TTC549 (cell line): ENCODE measurements around the gene C1QTNF8.
"Not testable (repeated sequence)": the region's sequence is repeated elsewhere in the genome, so short reads cannot be mapped to it uniquely, and the experiment has no call there.

Source experiments
- FAIRE-seq: peaks from 2 replicates; lab custom pipeline; 2012; peaks lifted over from hg19 to GRCh38; lab: Jason Lieb, UNC

Gene C1QTNF8

GRCh38 chr16:1093284-1094123 is 2.5 kb downstream of the C1QTNF8 start:
- no peak for FAIRE-seq

GRCh38 chr16:1092685-1093283 is 3.3 kb downstream of the C1QTNF8 start:
- not testable (repeated sequence) for FAIRE-seq

- no peak for FAIRE-seq
Measured at GRCh38 chr16:1091992-1092552, 4.0 kb downstream of the C1QTNF8 start.

GRCh38 chr16:1090620-1091587 is 5.1 kb downstream of the C1QTNF8 start:
- no peak for FAIRE-seq

GRCh38 chr16:1089822-1090619 is 6.0 kb downstream of the C1QTNF8 start:
- FAIRE-seq = no peak

GRCh38 chr16:1089439-1089821 is 6.6 kb downstream of the C1QTNF8 start:
- FAIRE-seq = no peak

GRCh38 chr16:1088295-1089170 is 7.5 kb downstream of the C1QTNF8 start:
- no peak for FAIRE-seq

GRCh38 chr16:1086443-1086842 is 9.6 kb downstream of the C1QTNF8 start:
- FAIRE-seq = not testable (repeated sequence)

GRCh38 chr16:1084971-1085370 is 11.1 kb downstream of the C1QTNF8 start:
- no peak for FAIRE-seq

GRCh38 chr16:1082952-1083675 is 12.9 kb downstream of the C1QTNF8 start:
- no peak for FAIRE-seq

- FAIRE-seq = no peak
Measured at GRCh38 chr16:1082266-1082951, 13.6 kb downstream of the C1QTNF8 start.

GRCh38 chr16:1081734-1082265 is 14.2 kb downstream of the C1QTNF8 start:
- FAIRE-seq = no peak

- FAIRE-seq = no peak
Measured at GRCh38 chr16:1080801-1081733, 15.0 kb downstream of the C1QTNF8 start.

GRCh38 chr16:1079786-1080525 is 16.1 kb downstream of the C1QTNF8 start:
- FAIRE-seq = no peak

GRCh38 chr16:1079341-1079740 is 16.7 kb downstream of the C1QTNF8 start:
- FAIRE-seq = no peak

- FAIRE-seq = no peak
Measured at GRCh38 chr16:1078579-1079021, 17.4 kb downstream of the C1QTNF8 start.
